SK-N-MC (cell line): ENCODE measurements around the gene RNU5B-1.
"Not testable (repeated sequence)": the region's sequence is repeated elsewhere in the genome, so short reads cannot be mapped to it uniquely, and the experiment has no call there.

Experiments
- DNase-seq: peaks from one replicate; pipeline ENCODE4 v3.0.0-alpha.2; 2011; ENCODE audit warnings: low read depth, low spot score
- H3K27ac ChIP-seq: fragments of 200-600 bp; sonication (generic); 2 replicates; pipeline ENCODE4 v1.5.1; 2016; ENCODE audit warnings: mixed run types
- H3K36me3 ChIP-seq: fragments of 200-600 bp; sonication (generic); 2 replicates; pipeline ENCODE4 v1.6.1; 2017; ENCODE audit warnings: antibody characterized with exemption, low read length, mixed read lengths; ENCODE audit not compliant: insufficient read depth
- H3K4me3 ChIP-seq: fragments of 200-600 bp; sonication (generic); 2 replicates; pipeline ENCODE4 v1.5.1; 2016
- H3K9ac ChIP-seq: fragments of 200-600 bp; sonication (generic); 2 replicates; pipeline ENCODE4 v1.8.0; 2017; ENCODE audit warnings: mixed run types, mixed read lengths; ENCODE audit not compliant: insufficient read length
- H3K9me3 ChIP-seq: fragments of 200-600 bp; sonication (generic); 2 replicates; pipeline ENCODE4 v1.6.1; 2017; ENCODE audit warnings: low read depth, mild to moderate bottlenecking, antibody characterized with exemption, low read length, moderate library complexity, mixed read lengths
- EZH2 ChIP-seq: fragments of 200-600 bp; sonication (generic); IDR thresholded peaks from one replicate; pipeline ENCODE4 v1.6.1; 2017; ENCODE audit warnings: antibody characterized with exemption
- FOXP2 ChIP-seq: optimal IDR thresholded peaks from 2 replicates; pipeline ENCODE3; 2011; ENCODE audit warnings: mild to moderate bottlenecking, moderate library complexity; ENCODE audit not compliant: insufficient read depth; ENCODE audit errors: extremely low read length, control extremely low read depth
- POLR2AphosphoS5 ChIP-seq: IDR thresholded peaks from 2 replicates; pipeline ENCODE4 v1.6.1; 2012; ENCODE audit warnings: mild to moderate bottlenecking, low read depth, low read length, borderline replicate concordance

The RNU5B-1 gene

DNA sequence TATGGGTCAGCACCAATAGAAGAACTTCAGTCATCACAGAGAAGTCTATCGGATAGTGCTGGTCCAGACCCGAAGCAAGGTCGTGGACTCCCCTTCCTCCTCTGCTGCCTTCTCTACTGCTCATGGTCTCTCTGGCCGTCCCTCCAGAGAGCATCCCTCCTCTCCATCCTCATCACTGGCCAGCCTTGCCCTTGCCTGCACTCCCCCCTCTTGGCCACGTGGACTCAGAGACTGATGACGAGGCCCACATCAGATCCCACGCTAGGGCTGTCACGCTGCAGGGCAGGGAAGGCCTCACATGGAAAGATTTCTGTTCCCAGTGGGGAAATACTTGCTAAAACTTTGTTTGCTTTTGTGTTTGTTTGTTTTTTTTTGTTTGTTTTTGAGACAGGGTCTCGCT, 38.0 kb downstream of the RNU5B-1 start:
- no peaks in the 10 kb centered on the region for H3K9me3 ChIP-seq
- H3K4me3 ChIP-seq = no peak overlapping the region
- DNase-seq = no peak
- TF ChIP-seq EZH2 (no peak), POLR2AphosphoS5 (no peak), FOXP2 (no peak)
- no peaks in the 10 kb centered on the region for H3K36me3 ChIP-seq
- H3K27ac ChIP-seq = no peak overlapping the region
- no peak overlapping the region for H3K9ac ChIP-seq

GRCh38 chr15:65343374-65343981, 39.0 kb downstream of the RNU5B-1 start:
- Histone ChIP-seq H3K4me3 (no peak overlapping the region), H3K27ac (no peak overlapping the region), H3K9ac (no peak overlapping the region), H3K36me3 (no peaks in the 10 kb centered on the region), H3K9me3 (no peaks in the 10 kb centered on the region)
- TF ChIP-seq FOXP2 = no peak
- TF ChIP-seq POLR2AphosphoS5 = no peak
- TF ChIP-seq EZH2 = no peak
- DNase-seq = no peak

DNA sequence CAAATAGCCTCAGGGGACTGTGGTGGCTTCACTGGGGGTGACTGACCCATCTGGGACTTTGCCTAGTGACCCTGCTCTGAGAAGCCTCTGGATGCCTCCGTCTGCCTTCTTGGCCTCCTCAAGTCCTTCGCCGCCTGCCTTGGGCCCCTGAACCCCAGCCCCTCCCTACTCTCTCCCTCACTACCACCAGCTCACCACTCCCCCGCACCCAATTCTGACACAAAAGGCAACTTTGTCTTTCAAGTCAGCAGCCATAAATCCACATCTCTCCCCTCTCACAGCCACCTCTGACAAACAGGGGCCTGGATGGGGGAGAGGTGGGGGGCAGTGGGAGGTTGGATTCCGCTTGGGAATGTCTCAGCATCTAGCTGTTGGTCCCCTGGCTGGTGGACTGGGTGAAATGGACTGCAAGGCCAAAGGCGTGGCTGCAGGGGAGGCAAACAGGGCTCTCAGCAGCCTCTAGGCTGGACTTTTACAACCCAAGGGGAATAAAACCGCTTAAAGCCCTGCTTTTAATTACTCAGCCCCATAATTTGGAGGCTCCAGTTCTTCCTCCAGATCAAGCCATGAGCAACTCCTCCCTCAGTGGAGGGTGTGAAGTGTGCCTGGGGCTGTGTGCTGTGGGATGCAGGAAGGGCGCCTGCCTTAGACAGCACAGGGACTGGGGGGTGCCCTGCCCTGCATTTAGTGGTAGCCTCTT, 39.9 kb downstream of the RNU5B-1 start:
- Histone ChIP-seq H3K27ac (no peak overlapping the region), H3K9me3 (no peaks in the 10 kb centered on the region), H3K4me3 (no peak overlapping the region), H3K36me3 (no peaks in the 10 kb centered on the region), H3K9ac (no peak overlapping the region)
- no peak for DNase-seq
- TF ChIP-seq EZH2 (no peak), FOXP2 (no peak), POLR2AphosphoS5 (no peak)

DNA sequence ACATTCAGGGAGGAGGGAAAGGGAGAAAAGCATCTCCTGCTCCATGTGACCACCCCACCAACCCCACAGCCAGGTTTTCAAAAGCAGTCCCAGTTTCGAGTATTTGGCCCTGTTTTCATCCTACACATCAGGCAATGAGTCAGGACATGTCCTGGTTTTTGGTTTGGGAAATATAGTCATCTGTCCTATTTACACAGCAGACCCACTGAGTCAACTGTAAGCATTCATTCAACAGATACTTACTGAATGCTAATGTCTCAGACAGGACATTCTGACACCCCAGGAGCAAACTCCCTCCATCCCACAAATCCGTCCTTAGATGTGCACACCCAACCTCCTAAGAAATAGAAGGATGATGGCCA, 40.4 kb downstream of the RNU5B-1 start:
- no peaks in the 10 kb centered on the region for H3K36me3 ChIP-seq
- DNase-seq = no peak
- no peak overlapping the region for H3K4me3 ChIP-seq
- H3K9ac ChIP-seq = no peak overlapping the region
- no peak overlapping the region for H3K27ac ChIP-seq
- H3K9me3 ChIP-seq = no peaks in the 10 kb centered on the region
- TF ChIP-seq FOXP2 (no peak), EZH2 (no peak), POLR2AphosphoS5 (no peak)

DNA sequence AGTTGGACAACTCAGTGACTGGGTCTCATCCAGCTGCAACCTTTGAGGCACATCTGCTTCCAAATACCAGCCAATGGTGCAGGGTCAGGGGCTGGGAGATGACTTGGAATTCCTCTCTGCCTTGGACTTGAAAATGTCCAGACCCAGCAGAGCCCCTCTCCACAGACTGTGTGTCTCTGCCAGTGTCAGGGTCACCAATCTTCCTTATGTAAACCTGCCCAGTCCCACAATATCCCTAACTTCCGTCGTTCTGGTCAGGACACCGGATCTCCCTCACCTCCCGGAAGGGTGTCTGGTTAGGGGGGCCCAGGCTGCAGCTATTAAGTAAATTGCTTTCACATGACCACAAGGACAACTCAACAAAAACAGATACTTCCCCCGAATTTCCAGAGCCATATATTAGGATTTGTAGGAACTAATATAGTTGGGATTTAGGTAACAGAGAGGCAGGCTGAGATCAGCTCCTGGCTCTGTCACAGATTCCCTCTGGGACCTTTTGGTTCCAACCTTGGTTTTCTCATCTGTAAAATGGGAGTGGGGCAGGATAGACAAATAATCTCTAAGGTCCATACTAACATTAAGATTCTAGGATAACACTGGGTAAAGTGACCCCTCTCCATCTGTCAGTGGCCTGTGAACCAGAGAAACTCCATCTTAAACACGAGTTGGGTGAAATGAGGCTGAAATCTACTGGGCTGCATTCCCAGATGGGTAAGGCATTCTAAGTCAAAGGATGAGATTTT, 42.5 kb downstream of the RNU5B-1 start:
- TF ChIP-seq EZH2 (no peak), FOXP2 (no peak)
- Histone ChIP-seq H3K27ac (no peak overlapping the region), H3K9ac (no peak overlapping the region), H3K9me3 (no peaks in the 10 kb centered on the region), H3K36me3 (no peaks in the 10 kb centered on the region), H3K4me3 (no peak overlapping the region)
- DNase-seq = no peak

DNA sequence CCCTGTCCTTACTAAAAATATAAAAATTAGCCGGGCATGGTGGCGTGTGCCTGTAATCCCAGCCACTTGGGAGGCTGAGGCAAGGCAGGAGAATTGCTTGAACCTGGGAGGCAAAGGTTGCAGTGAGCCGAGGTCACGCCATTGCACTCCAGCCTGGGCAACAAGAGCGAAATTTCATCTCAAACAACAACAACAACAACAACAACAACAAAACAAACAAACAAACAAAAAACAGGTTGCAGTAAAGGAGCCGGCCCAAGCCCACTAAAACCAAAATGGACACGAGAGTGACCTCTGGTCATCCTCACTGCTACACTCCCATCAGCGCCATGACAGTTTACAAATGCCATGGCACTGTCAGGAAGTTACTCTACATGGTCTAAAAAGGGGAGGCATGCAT, 43.3 kb downstream of the RNU5B-1 start:
- not testable (repeated sequence) for H3K4me3 ChIP-seq, DNase-seq, H3K9me3 ChIP-seq, H3K27ac ChIP-seq, H3K36me3 ChIP-seq, H3K9ac ChIP-seq

DNA sequence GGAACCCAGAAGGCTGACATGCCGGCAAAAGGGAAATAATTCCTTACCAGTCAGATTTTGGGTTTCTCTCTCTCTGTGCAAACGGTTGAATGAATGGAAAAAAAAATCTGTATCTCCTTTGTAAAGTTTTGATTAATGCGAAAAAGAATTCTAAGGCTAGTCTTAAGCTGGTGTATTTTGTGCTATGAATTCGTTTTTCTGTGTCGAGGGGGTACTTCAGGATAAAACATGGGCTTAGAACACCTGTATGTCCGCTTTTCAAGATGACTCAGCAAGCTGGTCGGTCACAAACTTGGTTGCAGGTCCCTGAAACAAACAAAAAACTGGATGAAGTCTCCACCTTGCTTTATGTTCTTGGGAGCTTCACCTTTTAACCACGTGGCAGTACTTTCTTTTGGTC, 44.9 kb downstream of the RNU5B-1 start:
- Histone ChIP-seq H3K27ac (no peak overlapping the region), H3K9me3 (no peaks in the 10 kb centered on the region), H3K9ac (no peak overlapping the region), H3K4me3 (no peak overlapping the region), H3K36me3 (no peaks in the 10 kb centered on the region)
- TF ChIP-seq EZH2 = no peak
- no peak for TF ChIP-seq FOXP2
- TF ChIP-seq POLR2AphosphoS5 = no peak
- DNase-seq = no peak

GRCh38 chr15:65351972-65352371, 47.5 kb downstream of the RNU5B-1 start:
- H3K9ac ChIP-seq, DNase-seq, H3K27ac ChIP-seq, H3K4me3 ChIP-seq, H3K9me3 ChIP-seq, H3K36me3 ChIP-seq: not testable (repeated sequence)
